Psoas muscle (tissue), 8 donors: Measurements from ENCODE around the gene COL5A1. TPM values are rescaled to one million over a fixed set of nuclear protein-coding genes. Genes with fewer than 3 reads are reported as not detected.

Experiments
- ATAC-seq, 4 donors: fragments of 200-7000 bp; cut with Tn5 transposase; one replicate each; pipeline ENCODE4 v1.9.1; 2020; ENCODE audit warnings: moderate library complexity in 3 of 4, mild to moderate bottlenecking in 2 of 4
- DNase-seq, 2 donors: peaks; one replicate each; pipeline ENCODE4 v3.0.0-alpha.2; 2020
- H3K27ac ChIP-seq: fragments of 200-600 bp; one replicate; pipeline ENCODE4 v1.8.0; 2022
- H3K27me3 ChIP-seq, 3 donors: fragments of 200-600 bp in 1 of 3; one replicate each; pipeline versions ENCODE4 v1.6.1 to v1.8.0; 2013 to 2022; ENCODE audit warnings: low read length in 2 of 3, mild to moderate bottlenecking in 2 of 3, moderate library complexity in 1 of 3; ENCODE audit not compliant: insufficient read depth in 3 of 3
- H3K36me3 ChIP-seq, 2 donors: fragments of 200-600 bp in 1 of 2; one replicate each; pipeline versions ENCODE4 v1.6.1 to v1.8.0; 2013 to 2022; ENCODE audit warnings: low read depth in 1 of 2, mild to moderate bottlenecking in 1 of 2, moderate library complexity in 1 of 2; ENCODE audit not compliant: insufficient read depth in 1 of 2
- H3K4me1 ChIP-seq: fragments of 200-600 bp; one replicate; pipeline ENCODE4 v1.8.0; 2022
- H3K4me3 ChIP-seq: fragments of 200-600 bp; one replicate; pipeline ENCODE4 v1.8.0; 2022; ENCODE audit warnings: mild to moderate bottlenecking
- H3K9me3 ChIP-seq: fragments of 200-600 bp; one replicate; pipeline ENCODE4 v1.8.0; 2022
- CTCF ChIP-seq: fragments of 200-600 bp; IDR thresholded peaks from one replicate; pipeline ENCODE4 v1.8.0; 2022; ENCODE audit warnings: antibody characterized with exemption
- WGBS, 3 donors: extraction: QIAGEN DNeasy Blood & Tissue Kit; methylation state at CpG; one replicate each; pipeline versions ENCODE4 v1.1.6 to v1.1.7; 2013; 5-methylcytosine and 5-hydroxymethylcytosine counted together
- intact Hi-C, 2 donors: fragments of 100-400 bp; cut with DNase I; formaldehyde crosslinking; loops; one replicate each; pipeline versions ENCODE4 v1.11.0 to v1.14.2; 2022
- polyA plus RNA-seq, 3 donors: library from polyadenylated mRNA; stranded (reverse); fragments of 200-250 nt; gene quantifications; one replicate each; pipeline ENCODE4 v1.2.3, GENCODE V29; 2013
- total RNA-seq, 4 donors: library from RNA; stranded (reverse); fragmentation: NEBNext Ultra II Directional in 2 of 4; extraction: Animal tissue kit (Norgen Biotek cat#: 25700) in 2 of 4; gene quantifications; one replicate each; pipeline versions ENCODE4 v1.2.1 to v1.2.4, GENCODE V29; 2021 to 2023
- donor health status: healthy with polysubstance abuse.
- donor health status: DM: no; HTN: no; CAD: no; lungs with moderate emphysema.
- donor health status: Bipolar disorder and iron deficiency.
- donor health status: healthy.
- donor health status: DM: yes; HTN: yes; CAD: no.
- donor health status: DM: no; HTN: no; CAD: no.
- donor health status: DM: no; HTN: no; CAD: no.
- donor health status: DM: yes; HTN: yes; CAD: no.

COL5A1 gene
- total and polyA plus RNA-seq, 7 donors = 1.7 to 11.3 (median 3.4) TPM

DNA sequence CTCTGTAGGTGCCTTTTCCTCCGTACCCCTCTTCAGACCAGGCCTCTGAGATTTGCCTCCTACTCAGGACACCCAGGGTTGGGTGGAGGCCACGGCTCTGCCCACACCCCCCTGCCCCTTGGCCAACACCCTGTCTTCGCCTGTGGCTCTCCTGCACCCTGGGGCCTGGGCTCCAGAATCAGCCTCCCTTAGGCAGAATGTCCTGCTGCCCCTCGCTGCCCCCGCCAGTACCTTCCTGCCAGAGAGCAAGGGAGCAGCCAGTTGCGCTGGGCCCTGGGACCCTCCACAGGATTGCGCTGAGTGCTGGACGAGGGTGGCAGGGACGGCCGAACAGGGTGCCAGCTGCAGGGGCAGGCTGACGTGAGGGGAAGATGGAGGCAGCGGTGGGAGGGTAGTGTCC lies 53.5 kb downstream of the COL5A1 start:
- intact Hi-C loops = loop anchor here in 1 of 2 donors (5.0 kb wide), 1 partner anchor 42 kb away; no protein-coding TSS in a partner anchor
- no peaks in the 10 kb centered on the region for H3K36me3 ChIP-seq
- H3K4me3 ChIP-seq = no peak overlapping the region
- peaks cover 0 to 9% (median 0%) of the 10 kb centered on the region in 3 donors for H3K27me3 ChIP-seq
- 86 to 92% (median 87%) methylated on average over 12 of the region's 12 CpGs for WGBS, 3 donors
- no peak overlapping the region for H3K27ac ChIP-seq
- no peaks in the 10 kb centered on the region for H3K9me3 ChIP-seq
- DNase-seq (peak; percentile 11 to 46), ATAC-seq (no peak)
- H3K4me1 ChIP-seq = no peaks in the 10 kb centered on the region
- TF ChIP-seq CTCF = no peak

DNA sequence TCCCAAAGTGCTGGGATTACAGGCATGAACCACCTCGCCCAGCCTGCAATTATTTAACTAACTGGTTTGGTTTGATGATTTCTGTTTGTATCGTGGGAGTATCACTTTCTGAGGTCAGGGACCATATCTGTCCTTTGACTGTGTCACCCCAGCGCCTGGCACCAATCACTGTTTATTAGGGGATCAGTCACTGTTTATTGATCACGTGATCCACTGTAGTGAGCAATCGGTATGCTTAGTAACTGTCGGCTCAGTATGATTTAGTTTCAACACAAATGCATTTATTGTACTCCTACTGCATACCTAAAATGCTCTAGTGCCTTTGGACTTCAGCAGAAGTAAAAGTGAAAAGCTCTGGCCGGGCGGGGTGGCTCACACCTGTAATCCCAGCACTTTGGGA lies 54.8 kb downstream of the COL5A1 start:
- ATAC-seq (no peak), DNase-seq (peak in 1 of 2 donors; percentile 4)
- H3K27me3 ChIP-seq = peaks cover 0 to 16% (median 0%) of the 10 kb centered on the region in 3 donors
- H3K4me3 ChIP-seq = no peak overlapping the region
- no peaks in the 10 kb centered on the region for H3K4me1 ChIP-seq
- H3K36me3 ChIP-seq = no peaks in the 10 kb centered on the region
- TF ChIP-seq CTCF = no peak
- H3K27ac ChIP-seq = no peak overlapping the region
- H3K9me3 ChIP-seq = no peaks in the 10 kb centered on the region
- 84 to 89% (median 89%) methylated on average over 8 of the region's 8 CpGs for WGBS, 3 donors
- intact Hi-C loops = loop anchor here in 1 of 2 donors (5.0 kb wide), 1 partner anchor 41 kb away; no protein-coding TSS in a partner anchor

DNA sequence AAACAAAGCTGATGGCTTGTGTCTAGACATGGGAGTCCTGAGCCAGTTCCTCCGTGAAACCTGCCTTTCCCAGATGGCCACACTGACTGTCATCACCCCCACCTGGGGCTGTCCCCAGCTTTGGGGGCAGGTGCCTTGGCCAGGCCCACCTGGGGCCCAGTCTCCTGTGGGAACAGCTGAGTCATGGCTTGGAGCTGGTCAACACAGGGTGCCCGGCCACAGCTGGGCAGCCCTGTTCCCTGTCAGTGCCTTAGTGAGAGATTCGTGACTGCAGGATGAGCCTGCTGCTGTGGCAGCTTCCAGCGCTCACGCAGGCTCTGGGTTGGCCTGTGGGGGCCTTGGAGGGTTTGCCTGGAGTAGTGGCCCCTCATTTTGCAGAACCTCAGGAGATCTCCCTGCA lies 56.5 kb downstream of the COL5A1 start:
- H3K4me1 ChIP-seq = no peaks in the 10 kb centered on the region
- intact Hi-C loops = loop anchor here (2.0 to 5.0 kb wide), 3 partner anchors 39 to 285 kb away; no protein-coding TSS in a partner anchor
- no peaks in the 10 kb centered on the region for H3K36me3 ChIP-seq
- DNase-seq (peak; percentile 6 to 42), ATAC-seq (peak in 1 of 4 donors; percentile 17)
- TF ChIP-seq CTCF = no peak
- H3K27me3 ChIP-seq = peaks cover 0 to 23% (median 9%) of the 10 kb centered on the region in 3 donors
- WGBS, 3 donors = 44 to 55% (median 47%) methylated on average over 5 of the region's 5 CpGs
- no peak overlapping the region for H3K4me3 ChIP-seq
- H3K27ac ChIP-seq = no peak overlapping the region
- H3K9me3 ChIP-seq = no peaks in the 10 kb centered on the region

DNA sequence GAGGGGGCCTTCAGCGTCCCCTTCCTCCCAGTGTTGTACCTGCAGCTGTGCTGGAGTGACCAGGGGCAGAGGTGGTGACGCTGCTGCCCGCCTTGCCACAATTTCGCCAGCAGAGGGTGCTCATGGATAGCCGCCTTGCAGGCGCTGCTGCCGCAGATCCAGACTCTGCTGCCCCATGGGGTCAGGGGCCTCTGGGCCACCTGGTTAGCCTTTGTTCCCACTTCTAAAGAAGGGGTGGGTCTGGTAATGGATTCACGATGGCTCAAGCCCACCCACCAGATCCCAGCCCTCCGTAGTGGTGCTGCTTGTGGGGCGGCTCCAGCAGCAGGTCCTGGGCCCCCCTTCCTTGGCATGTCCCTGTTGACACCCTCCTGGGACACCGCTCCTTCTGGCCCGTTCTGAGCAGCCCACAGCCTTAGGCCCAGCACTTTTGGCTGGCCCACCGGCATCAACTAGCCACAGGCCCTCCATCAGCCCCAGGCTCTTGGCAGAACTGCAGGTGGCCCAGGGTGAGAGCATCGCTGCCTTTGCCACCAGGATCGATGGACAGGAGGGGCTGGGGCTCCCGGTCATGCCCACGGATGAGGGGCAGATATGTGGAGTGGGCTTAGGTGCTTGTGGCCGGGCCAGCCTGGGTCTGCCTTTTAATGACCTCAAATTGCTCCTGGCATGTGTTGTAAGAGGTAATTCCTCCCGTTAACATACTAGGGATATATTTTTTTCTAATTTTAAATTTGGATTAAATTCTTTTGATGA lies 57.2 kb downstream of the COL5A1 start:
- ATAC-seq (peak; percentile 64 to 77 (median 70)), DNase-seq (peak; percentile 63 to 83)
- Histone ChIP-seq H3K27me3 (peaks cover 0 to 18% (median 9%) of the 10 kb centered on the region in 3 donors), H3K4me3 (no peak overlapping the region), H3K36me3 (no peaks in the 10 kb centered on the region), H3K27ac (no peak overlapping the region), H3K4me1 (no peaks in the 10 kb centered on the region), H3K9me3 (no peaks in the 10 kb centered on the region)
- TF ChIP-seq CTCF = peak; percentile 74
- intact Hi-C loops = loop anchor here (2.0 to 5.0 kb wide), 3 partner anchors 39 to 284 kb away; no protein-coding TSS in a partner anchor
- WGBS, 3 donors = 29 to 38% (median 30%) methylated on average over 18 to 19 of the region's 19 CpGs
